Suprapubic skin (tissue), 4 donors: ENCODE data around the gene LPP. TPM values are rescaled to one million over a fixed set of nuclear protein-coding genes. Genes with fewer than 3 reads are reported as not detected.

ENCODE experiments used
- DNase-seq, 2 donors: peaks; one replicate each; pipeline ENCODE4 v3.0.0-alpha.2; 2019; ENCODE audit warnings: low spot score in 2 of 2
- H3K27ac ChIP-seq: fragments of 200-600 bp; sonication (generic); one replicate; pipeline ENCODE4 v1.5.1; 2019
- H3K27me3 ChIP-seq: fragments of 200-600 bp; sonication (generic); one replicate; pipeline ENCODE4 v1.5.1; 2019
- H3K36me3 ChIP-seq: fragments of 200-600 bp; sonication (generic); one replicate; pipeline ENCODE4 v1.5.1; 2019
- H3K4me1 ChIP-seq: fragments of 200-600 bp; sonication (generic); one replicate; pipeline ENCODE4 v1.5.1; 2019
- H3K4me3 ChIP-seq: fragments of 200-600 bp; sonication (generic); one replicate; pipeline ENCODE4 v1.5.1; 2019; ENCODE audit warnings: mild to moderate bottlenecking
- H3K9me3 ChIP-seq: fragments of 200-600 bp; sonication (generic); one replicate; pipeline ENCODE4 v1.5.1; 2019
- CTCF ChIP-seq, 2 donors: fragments of 200-600 bp in 1 of 2; fragments of 450-650 bp in 1 of 2; sonication (generic) in 1 of 2; IDR thresholded peaks; one replicate each; pipeline ENCODE4 v1.5.1; 2016 to 2019; ENCODE audit warnings: antibody characterized with exemption in 2 of 2, mild to moderate bottlenecking in 1 of 2, moderate library complexity in 1 of 2
- EP300 ChIP-seq: sonication (generic); formaldehyde crosslinking; IDR thresholded peaks from one replicate; pipeline ENCODE4 v1.6.1; 2017; ENCODE audit warnings: antibody characterized with exemption
- POLR2A ChIP-seq, 2 donors: fragments of 450-650 bp; IDR thresholded peaks; one replicate each; pipeline ENCODE4 v1.6.1; 2017; ENCODE audit warnings: antibody characterized with exemption in 2 of 2, mild to moderate bottlenecking in 2 of 2, moderate library complexity in 2 of 2
- POLR2AphosphoS5 ChIP-seq, 3 donors: sonication (generic); formaldehyde crosslinking; IDR thresholded peaks; one replicate each; pipeline ENCODE4 v1.6.1; 2017; ENCODE audit warnings: antibody characterized with exemption in 3 of 3
- WGBS: methylation state at CpG from one replicate; pipeline ENCODE4 v1.1.5; 2018; 5-methylcytosine and 5-hydroxymethylcytosine counted together
- total RNA-seq, 4 donors: library from RNA; depleted of rRNA; stranded (reverse); fragments of >200 nt; gene quantifications; one replicate each; pipeline ENCODE4 v1.1.0, GENCODE V29; 2016

The LPP gene
- total RNA-seq, 4 donors from 2014 or later: 56.8 to 127 (median 84.2) TPM

GRCh38 chr3:188734395-188734794, 580.4 kb downstream of the LPP start:
- DNase-seq: no peak
- 82% methylated on average over 1 of the region's 1 CpG for whole genome bisulfite sequencing
- no peak overlapping the region for H3K4me3 ChIP-seq
- no peak overlapping the region for H3K27ac ChIP-seq
- no peaks in the 10 kb centered on the region for H3K9me3 ChIP-seq
- TF ChIP-seq POLR2AphosphoS5 (IDR thresholded peaks at IDR 0.05): no peak
- no peak for TF ChIP-seq CTCF (IDR thresholded peaks at IDR 0.05)
- TF ChIP-seq POLR2A (IDR thresholded peaks at IDR 0.05): no peak
- TF ChIP-seq EP300: no peak
- H3K36me3 ChIP-seq: no peaks in the 10 kb centered on the region
- no peaks in the 10 kb centered on the region for H3K27me3 ChIP-seq
- no peaks in the 10 kb centered on the region for H3K4me1 ChIP-seq

GRCh38 chr3:188739511-188739910, 585.6 kb downstream of the LPP start:
- no peaks in the 10 kb centered on the region for H3K36me3 ChIP-seq
- no peaks in the 10 kb centered on the region for H3K9me3 ChIP-seq
- H3K27ac ChIP-seq: no peak overlapping the region
- H3K4me1 ChIP-seq: no peaks in the 10 kb centered on the region
- no peak for TF ChIP-seq POLR2A (IDR thresholded peaks at IDR 0.05)
- no peak for TF ChIP-seq CTCF (IDR thresholded peaks at IDR 0.05)
- no peak for TF ChIP-seq EP300
- TF ChIP-seq POLR2AphosphoS5 (IDR thresholded peaks at IDR 0.05): no peak
- no peak overlapping the region for H3K4me3 ChIP-seq
- H3K27me3 ChIP-seq: no peaks in the 10 kb centered on the region
- DNase-seq: no peak

GRCh38 chr3:188740010-188740409, 586.1 kb downstream of the LPP start:
- Histone ChIP-seq H3K4me3 (no peak overlapping the region), H3K36me3 (no peaks in the 10 kb centered on the region), H3K27ac (no peak overlapping the region), H3K4me1 (no peaks in the 10 kb centered on the region), H3K27me3 (no peaks in the 10 kb centered on the region), H3K9me3 (no peaks in the 10 kb centered on the region)
- TF ChIP-seq EP300: no peak
- TF ChIP-seq POLR2AphosphoS5 (IDR thresholded peaks at IDR 0.05): no peak
- no peak for TF ChIP-seq POLR2A (IDR thresholded peaks at IDR 0.05)
- TF ChIP-seq CTCF (IDR thresholded peaks at IDR 0.05): no peak
- DNase-seq: no peak
- 90% methylated on average over 1 of the region's 1 CpG for WGBS

- DNase-seq: no peak
- TF ChIP-seq CTCF (IDR thresholded peaks at IDR 0.05): no peak
- no peak for TF ChIP-seq POLR2A (IDR thresholded peaks at IDR 0.05)
- no peak for TF ChIP-seq POLR2AphosphoS5 (IDR thresholded peaks at IDR 0.05)
- no peak for TF ChIP-seq EP300
- H3K36me3 ChIP-seq: no peaks in the 10 kb centered on the region
- H3K27ac ChIP-seq: no peak overlapping the region
- H3K9me3 ChIP-seq: no peaks in the 10 kb centered on the region
- H3K4me1 ChIP-seq: no peaks in the 10 kb centered on the region
- 91% methylated on average over 4 of the region's 4 CpGs for WGBS
- no peak overlapping the region for H3K4me3 ChIP-seq
- H3K27me3 ChIP-seq: no peaks in the 10 kb centered on the region
Measured at GRCh38 chr3:188742755-188743550, 589.0 kb downstream of the LPP start.

- 97% methylated on average over 2 of the region's 2 CpGs for WGBS
- DNase-seq: no peak
- no peaks in the 10 kb centered on the region for H3K9me3 ChIP-seq
- H3K27ac ChIP-seq: no peak overlapping the region
- no peak overlapping the region for H3K4me3 ChIP-seq
- no peaks in the 10 kb centered on the region for H3K27me3 ChIP-seq
- no peaks in the 10 kb centered on the region for H3K36me3 ChIP-seq
- TF ChIP-seq EP300: no peak
- TF ChIP-seq POLR2A (IDR thresholded peaks at IDR 0.05): no peak
- no peak for TF ChIP-seq CTCF (IDR thresholded peaks at IDR 0.05)
- no peak for TF ChIP-seq POLR2AphosphoS5 (IDR thresholded peaks at IDR 0.05)
- no peaks in the 10 kb centered on the region for H3K4me1 ChIP-seq
Measured at GRCh38 chr3:188744166-188744565, 590.2 kb downstream of the LPP start.
